DMS79 (cell line): ENCODE data around the gene G0S2.

Experiments
- DNase-seq: peaks from one replicate; lab custom pipeline; 2025; lab: John Stamatoyannopoulos, UW

The G0S2 gene

GRCh38 chr1:209720326-209720725 is 45.1 kb downstream of the G0S2 start:
- no peak for DNase-seq

- no peak for DNase-seq
Observed at GRCh38 chr1:209720826-209721225, 45.6 kb downstream of the G0S2 start.

GRCh38 chr1:209721323-209721722 is 46.1 kb downstream of the G0S2 start:
- no peak for DNase-seq

GRCh38 chr1:209723265-209723664 is 48.1 kb downstream of the G0S2 start:
- no peak for DNase-seq

GRCh38 chr1:209723756-209724693 is 48.8 kb downstream of the G0S2 start:
- DNase-seq: no peak
